Type B pancreatic cell (in vitro differentiated cells): ENCODE data around the gene GMPPA. TPM values are rescaled to one million over a fixed set of nuclear protein-coding genes. Genes with fewer than 3 reads are reported as not detected.

Experiments
- DNase-seq: peaks from one replicate; pipeline ENCODE4 v3.0.0; 2021; ENCODE audit warnings: mixed read lengths; ENCODE audit not compliant: unreplicated experiment; ENCODE audit errors: extremely low spot score
- H3K27ac Mint-ChIP-seq: 2 replicates; pipeline ENCODE4 v1.8.0; 2021; ENCODE audit warnings: mild to moderate bottlenecking, mixed read lengths
- H3K27me3 Mint-ChIP-seq: 2 replicates; pipeline ENCODE4 v1.8.0; 2021; ENCODE audit warnings: mixed read lengths
- H3K36me3 Mint-ChIP-seq: 2 replicates; pipeline ENCODE4 v1.8.0; 2021; ENCODE audit warnings: mixed read lengths
- H3K4me1 Mint-ChIP-seq: one replicate; pipeline ENCODE4 v1.8.0; 2021; ENCODE audit warnings: mixed read lengths; ENCODE audit not compliant: unreplicated experiment
- H3K4me3 Mint-ChIP-seq: 2 replicates; pipeline ENCODE4 v1.8.0; 2021; ENCODE audit warnings: mild to moderate bottlenecking, mixed read lengths
- H3K9me3 Mint-ChIP-seq: 2 replicates; pipeline ENCODE4 v1.8.0; 2021; ENCODE audit warnings: mixed read lengths
- CTCF ChIP-seq: fragments of 200-600 bp; sonication (generic); conservative IDR thresholded peaks from 2 replicates; pipeline ENCODE4 v1.5.0; 2021; ENCODE audit warnings: antibody characterized with exemption, mild to moderate bottlenecking
- total RNA-seq: library from RNA; stranded (reverse); gene quantifications from 2 replicates; pipeline ENCODE4 v1.2.1, GENCODE V29; 2021; ENCODE audit warnings: low replicate concordance

GMPPA gene
- total RNA-seq, 1 donor from 2014 or later, result 34.4 TPM

- Mint-ChIP-seq H3K27ac (no peak overlapping the region), H3K27me3 (peaks cover 10% of the 10 kb centered on the region), H3K9me3 (no peaks in the 10 kb centered on the region), H3K4me3 (no peak overlapping the region), H3K4me1 (peaks cover 21% of the 10 kb centered on the region), H3K36me3 (no peaks in the 10 kb centered on the region)
- no peak for DNase-seq
- TF ChIP-seq CTCF, result no peak
Measured at GRCh38 chr2:219475278-219475677, 23.4 kb upstream of the GMPPA start.

GRCh38 chr2:219475697-219476651 is 22.7 kb upstream of the GMPPA start:
- Mint-ChIP-seq H3K27ac (peak overlapping the region; percentile 66), H3K4me1 (peaks cover 19% of the 10 kb centered on the region), H3K36me3 (no peaks in the 10 kb centered on the region), H3K27me3 (peaks cover 12% of the 10 kb centered on the region), H3K4me3 (peak overlapping the region; percentile 81), H3K9me3 (no peaks in the 10 kb centered on the region)
- peak; percentile 87 for DNase-seq
- TF ChIP-seq CTCF, result peak; percentile 95

- Mint-ChIP-seq H3K27me3 (peaks cover 18% of the 10 kb centered on the region), H3K9me3 (no peaks in the 10 kb centered on the region), H3K36me3 (no peaks in the 10 kb centered on the region), H3K4me3 (peak overlapping the region; percentile 81), H3K4me1 (peaks cover 19% of the 10 kb centered on the region), H3K27ac (peak overlapping the region; percentile 66)
- DNase-seq, result no peak
- TF ChIP-seq CTCF, result no peak
Measured at GRCh38 chr2:219476652-219477151, 22.0 kb upstream of the GMPPA start.

- Mint-ChIP-seq H3K4me3 (peak overlapping the region; percentile 81), H3K9me3 (no peaks in the 10 kb centered on the region), H3K4me1 (peaks cover 19% of the 10 kb centered on the region), H3K27me3 (peaks cover 22% of the 10 kb centered on the region), H3K36me3 (no peaks in the 10 kb centered on the region), H3K27ac (peak overlapping the region; percentile 34)
- no peak for DNase-seq
- no peak for TF ChIP-seq CTCF
Measured at GRCh38 chr2:219477179-219477578, 21.5 kb upstream of the GMPPA start.

GRCh38 chr2:219477815-219478214 is 20.9 kb upstream of the GMPPA start:
- TF ChIP-seq CTCF, result no peak
- no peak overlapping the region for H3K27ac Mint-ChIP-seq
- DNase-seq, result no peak
- no peaks in the 10 kb centered on the region for H3K9me3 Mint-ChIP-seq
- H3K4me1 Mint-ChIP-seq, result peaks cover 19% of the 10 kb centered on the region
- H3K4me3 Mint-ChIP-seq, result no peak overlapping the region
- H3K36me3 Mint-ChIP-seq, result no peaks in the 10 kb centered on the region
- H3K27me3 Mint-ChIP-seq, result peaks cover 27% of the 10 kb centered on the region
